Thymus (tissue), 11 donors: ENCODE results near the gene MSRB1. TPM values are rescaled to one million over a fixed set of nuclear protein-coding genes. Genes with fewer than 3 reads are reported as not detected.
A peak's percentile ranks its signal among the peaks of the same experiment; 100 is the strongest.

ENCODE experiments used
- DNase-seq, 9 donors: peaks; one replicate each; pipeline ENCODE4 v3.0.0-alpha.2; 2013; ENCODE audit warnings: low spot score in 9 of 9, low read depth in 6 of 9, missing footprints in 1 of 9
- H3K27ac ChIP-seq, 2 donors: one replicate each; pipeline ENCODE4 v1.5.1; 2013; ENCODE audit warnings: control low read depth in 1 of 2, low read depth in 1 of 2, low read length in 1 of 2, mild to moderate bottlenecking in 1 of 2, moderate library complexity in 1 of 2
- H3K27me3 ChIP-seq, 2 donors: one replicate each; pipeline ENCODE4 v1.5.1; 2013; ENCODE audit warnings: low read length in 1 of 2; ENCODE audit not compliant: control insufficient read depth in 2 of 2, insufficient read depth in 1 of 2
- H3K36me3 ChIP-seq, 2 donors: one replicate each; pipeline ENCODE4 v1.5.1; 2013; ENCODE audit warnings: low read length in 1 of 2, mild to moderate bottlenecking in 1 of 2, moderate library complexity in 1 of 2; ENCODE audit not compliant: control insufficient read depth in 2 of 2, insufficient read depth in 2 of 2
- H3K4me1 ChIP-seq, 2 donors: one replicate each; pipeline ENCODE4 v1.5.1; 2013; ENCODE audit warnings: low read length in 2 of 2; ENCODE audit not compliant: control insufficient read depth in 2 of 2, insufficient read depth in 2 of 2
- H3K4me3 ChIP-seq, 2 donors: one replicate each; pipeline ENCODE4 v1.5.1; 2013; ENCODE audit warnings: low read length in 2 of 2, control low read depth in 1 of 2, mild to moderate bottlenecking in 1 of 2
- H3K9me3 ChIP-seq, 2 donors: one replicate each; pipeline ENCODE4 v1.5.1; 2013; ENCODE audit warnings: low read length in 1 of 2, mild to moderate bottlenecking in 1 of 2; ENCODE audit not compliant: control insufficient read depth in 2 of 2, insufficient read depth in 1 of 2
- WGBS: extraction: QIAGEN DNeasy Blood & Tissue Kit; methylation state at CpG from one replicate; pipeline ENCODE4 v1.1.7; 2013; 5-methylcytosine and 5-hydroxymethylcytosine counted together
- polyA plus RNA-seq: library from polyadenylated mRNA; stranded (reverse); fragments of 200-250 nt; gene quantifications from one replicate; pipeline ENCODE4 v1.2.3, GENCODE V29; 2013
- total RNA-seq: library from RNA; stranded (reverse); fragments of 120-200 nt; gene quantifications from one replicate; pipeline ENCODE4 v1.2.4, GENCODE V29; 2013
- donor health status: healthy.

Gene MSRB1
- total and polyA plus RNA-seq, 2 donors = 10.7 to 44.2 TPM

- no peak for DNase-seq
- Histone ChIP-seq H3K4me3 (no peak overlapping the region), H3K9me3 (no peaks in the 10 kb centered on the region), H3K36me3 (peaks cover 19 to 38% of the 10 kb centered on the region in 2 donors), H3K27me3 (peaks cover 0 to 11% of the 10 kb centered on the region in 2 donors), H3K4me1 (peaks cover 2 to 9% of the 10 kb centered on the region in 2 donors), H3K27ac (no peak overlapping the region)
- 97% methylated on average over 11 of the region's 11 CpGs for WGBS
Observed at GRCh38 chr16:1936945-1937479, 6.0 kb downstream of the MSRB1 start.

- 85% methylated on average over 23 of the region's 23 CpGs for WGBS
- peaks cover 3 to 10% of the 10 kb centered on the region in 2 donors for H3K36me3 ChIP-seq
- no peak overlapping the region for H3K4me3 ChIP-seq
- H3K4me1 ChIP-seq = peaks cover 2 to 4% of the 10 kb centered on the region in 2 donors
- H3K27ac ChIP-seq = no peak overlapping the region
- no peak for DNase-seq
- H3K9me3 ChIP-seq = no peaks in the 10 kb centered on the region
- peaks cover 2 to 21% of the 10 kb centered on the region in 2 donors for H3K27me3 ChIP-seq
Observed at GRCh38 chr16:1933097-1933661, 9.8 kb downstream of the MSRB1 start.

DNA sequence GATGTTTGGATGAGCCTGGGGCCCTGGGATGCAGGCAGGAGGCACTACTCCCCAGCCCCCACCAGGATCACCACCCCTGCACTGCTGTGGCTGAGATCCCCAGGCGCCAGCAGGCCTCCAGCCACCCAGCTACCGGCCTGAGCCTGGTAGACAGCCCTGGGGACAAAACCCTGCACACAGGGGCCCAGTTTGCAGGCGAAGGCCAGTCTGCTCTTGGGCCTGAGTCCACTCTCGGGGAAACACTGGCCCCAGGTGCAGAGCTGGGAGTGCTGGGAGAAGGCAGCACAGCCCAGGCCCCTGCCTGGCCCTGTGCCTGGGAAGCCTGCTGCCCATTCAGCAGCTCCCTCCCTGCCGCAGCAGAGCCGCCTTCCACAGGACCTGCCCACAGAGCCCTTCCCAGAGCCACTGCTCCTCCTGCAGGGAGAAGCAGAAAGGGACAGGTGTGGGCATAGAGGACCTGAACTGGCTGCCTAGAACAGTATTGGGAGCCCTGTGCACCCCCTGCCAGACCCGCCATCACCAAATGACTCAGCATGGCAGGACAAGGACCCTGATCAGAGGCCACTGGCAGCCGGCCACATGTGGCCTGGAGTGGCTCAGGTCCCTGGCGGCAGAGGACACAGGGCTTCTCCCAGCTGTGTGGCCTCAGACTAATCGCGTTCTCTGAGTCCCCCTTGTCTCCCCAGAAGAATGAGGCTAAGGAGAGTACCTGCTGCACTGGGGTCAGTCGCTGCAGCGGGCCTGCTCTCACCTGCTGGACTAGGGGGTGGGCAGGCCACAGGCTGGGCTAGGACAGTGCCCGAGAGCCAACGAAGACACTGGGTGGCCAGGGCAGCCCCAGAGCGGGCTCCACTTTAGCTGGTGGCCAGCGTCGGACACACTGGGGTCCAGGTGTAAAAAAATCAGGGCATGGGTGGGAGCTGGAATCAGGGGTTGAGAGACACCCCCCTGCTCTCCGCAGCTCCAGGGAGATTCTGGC is 10.7 kb downstream of the MSRB1 start:
- no peak for DNase-seq
- H3K36me3 ChIP-seq = peaks cover 0 to 3% of the 10 kb centered on the region in 2 donors
- H3K27me3 ChIP-seq = peaks cover 2 to 22% of the 10 kb centered on the region in 2 donors
- no peak overlapping the region for H3K27ac ChIP-seq
- H3K4me1 ChIP-seq = peaks cover 2 to 4% of the 10 kb centered on the region in 2 donors
- no peak overlapping the region for H3K4me3 ChIP-seq
- H3K9me3 ChIP-seq = no peaks in the 10 kb centered on the region
- WGBS = 93% methylated on average over 19 of the region's 19 CpGs

- no peak for DNase-seq
- Histone ChIP-seq H3K4me3 (no peak overlapping the region), H3K36me3 (no peaks in the 10 kb centered on the region), H3K27ac (no peak overlapping the region), H3K4me1 (peaks cover 2 to 4% of the 10 kb centered on the region in 2 donors), H3K9me3 (no peaks in the 10 kb centered on the region), H3K27me3 (peaks cover 2 to 34% of the 10 kb centered on the region in 2 donors)
- 95% methylated on average over 10 of the region's 10 CpGs for WGBS
Observed at GRCh38 chr16:1930338-1930720, 12.7 kb downstream of the MSRB1 start.

DNA sequence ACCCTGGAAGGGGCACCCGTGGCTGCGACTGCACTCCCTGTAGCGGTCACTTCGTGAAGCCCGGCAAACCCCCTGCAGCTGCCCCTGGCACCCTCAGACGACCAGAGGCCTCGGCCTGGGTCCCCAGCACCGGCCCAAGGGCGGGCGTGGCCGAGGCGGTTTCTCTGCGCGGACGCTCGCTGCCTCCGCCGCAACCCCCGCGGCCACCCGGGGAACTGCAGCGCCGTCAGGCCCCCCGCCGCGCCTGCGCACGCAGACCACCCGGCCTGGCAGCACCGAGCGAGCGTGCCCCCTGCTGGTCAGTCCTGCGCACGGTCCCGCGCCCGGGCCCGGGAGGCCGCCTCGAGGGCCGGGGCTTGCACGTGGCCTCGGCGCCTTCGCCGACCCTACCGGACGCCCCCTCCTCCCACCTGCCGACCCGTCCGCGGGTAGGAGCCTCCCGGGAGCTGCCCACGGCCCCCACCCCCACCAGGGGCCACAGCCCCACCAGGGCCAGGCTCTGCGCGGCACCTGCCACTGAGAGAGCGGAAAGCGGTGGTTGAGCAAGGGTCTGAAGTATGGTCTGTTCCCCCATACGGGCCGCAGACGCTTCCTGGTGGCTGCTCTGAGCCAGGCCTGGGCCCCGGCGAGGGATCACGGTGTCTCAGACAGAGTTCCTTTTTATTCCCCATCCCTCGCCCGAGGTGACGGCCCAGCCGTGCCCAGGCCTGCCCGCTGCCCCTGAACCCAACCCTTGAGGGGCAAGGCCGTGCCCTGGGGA is 13.2 kb downstream of the MSRB1 start:
- peaks cover 2 to 4% of the 10 kb centered on the region in 2 donors for H3K4me1 ChIP-seq
- peak overlapping the region in 1 of 2 donors; percentile 42 for H3K27ac ChIP-seq
- H3K27me3 ChIP-seq = peaks cover 2 to 39% of the 10 kb centered on the region in 2 donors
- H3K36me3 ChIP-seq = no peaks in the 10 kb centered on the region
- H3K9me3 ChIP-seq = no peaks in the 10 kb centered on the region
- peak; percentile 38 to 90 (median 81) for DNase-seq
- WGBS = 11% methylated on average over 70 of the region's 70 CpGs
- peak overlapping the region; percentile 42 to 69 for H3K4me3 ChIP-seq

DNA sequence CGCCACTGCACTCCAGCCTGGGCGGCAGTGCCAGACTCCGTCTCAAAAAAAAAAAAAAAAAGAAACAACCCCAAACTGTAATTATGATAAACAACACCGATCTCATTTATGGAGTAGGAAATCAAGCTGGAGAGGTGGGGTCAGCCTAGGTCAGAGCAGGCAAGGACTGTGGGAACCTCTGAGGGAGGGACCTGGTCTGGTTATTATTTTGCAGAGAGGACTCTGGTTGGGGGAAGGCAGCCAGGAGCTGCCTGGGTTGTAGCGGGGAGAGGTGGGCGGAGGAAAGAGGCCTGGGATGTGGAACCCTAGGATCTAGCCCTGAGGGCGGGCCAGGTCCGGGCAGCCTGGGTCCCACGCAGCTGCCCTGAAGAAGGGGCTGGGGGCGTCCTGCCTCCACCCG is 13.9 kb downstream of the MSRB1 start:
- Histone ChIP-seq H3K4me3 (peak overlapping the region; percentile 42 to 69), H3K4me1 (peaks cover 2 to 4% of the 10 kb centered on the region in 2 donors), H3K36me3 (no peaks in the 10 kb centered on the region), H3K27ac (no peak overlapping the region), H3K27me3 (peaks cover 3 to 45% of the 10 kb centered on the region in 2 donors), H3K9me3 (no peaks in the 10 kb centered on the region)
- DNase-seq = no peak
- WGBS = 34% methylated on average over 11 of the region's 11 CpGs

GRCh38 chr16:1926271-1926670 is 16.7 kb downstream of the MSRB1 start:
- H3K4me3 ChIP-seq = no peak overlapping the region
- no peak for DNase-seq
- 78% methylated on average over 11 of the region's 11 CpGs for WGBS
- peaks cover 2 to 9% of the 10 kb centered on the region in 2 donors for H3K4me1 ChIP-seq
- no peak overlapping the region for H3K27ac ChIP-seq
- H3K27me3 ChIP-seq = peaks cover 25 to 59% of the 10 kb centered on the region in 2 donors
- peaks cover 0 to 5% of the 10 kb centered on the region in 2 donors for H3K9me3 ChIP-seq
- H3K36me3 ChIP-seq = no peaks in the 10 kb centered on the region

GRCh38 chr16:1924095-1924494 is 18.9 kb downstream of the MSRB1 start:
- H3K36me3 ChIP-seq = no peaks in the 10 kb centered on the region
- no peak overlapping the region for H3K27ac ChIP-seq
- peaks cover 41 to 75% of the 10 kb centered on the region in 2 donors for H3K27me3 ChIP-seq
- no peak for DNase-seq
- WGBS = 86% methylated on average over 5 of the region's 5 CpGs
- peaks cover 0 to 8% of the 10 kb centered on the region in 2 donors for H3K9me3 ChIP-seq
- H3K4me3 ChIP-seq = no peak overlapping the region
- peaks cover 0 to 5% of the 10 kb centered on the region in 2 donors for H3K4me1 ChIP-seq
